Measurements from ENCODE around the gene ZRANB1.

- no peak for TF ChIP-seq CTCF (conservative IDR thresholded peaks at IDR 0.05; ENCODE audit: low read length)
- TF ChIP-seq EZH2phosphoT487 (IDR thresholded peaks at IDR 0.05; ENCODE audit: borderline replicate concordance, low read depth, low read length): no peak
These were observed 20.7 kb upstream of the ZRANB1 start for GRCh38 chr10:124921261-124921660.

Measured in OCI-LY7 (cell line).